HG02943 (cell line): Measurements from ENCODE around the gene SCYL1.

Experiments used
- ATAC-seq: cut with Tn5 transposase; IDR thresholded peaks from one replicate; pipeline ENCODE4 v1.9.1; 2021; ENCODE audit warnings: mild to moderate bottlenecking, low read depth, moderate library complexity; ENCODE audit not compliant: unreplicated experiment

The SCYL1 gene

DNA sequence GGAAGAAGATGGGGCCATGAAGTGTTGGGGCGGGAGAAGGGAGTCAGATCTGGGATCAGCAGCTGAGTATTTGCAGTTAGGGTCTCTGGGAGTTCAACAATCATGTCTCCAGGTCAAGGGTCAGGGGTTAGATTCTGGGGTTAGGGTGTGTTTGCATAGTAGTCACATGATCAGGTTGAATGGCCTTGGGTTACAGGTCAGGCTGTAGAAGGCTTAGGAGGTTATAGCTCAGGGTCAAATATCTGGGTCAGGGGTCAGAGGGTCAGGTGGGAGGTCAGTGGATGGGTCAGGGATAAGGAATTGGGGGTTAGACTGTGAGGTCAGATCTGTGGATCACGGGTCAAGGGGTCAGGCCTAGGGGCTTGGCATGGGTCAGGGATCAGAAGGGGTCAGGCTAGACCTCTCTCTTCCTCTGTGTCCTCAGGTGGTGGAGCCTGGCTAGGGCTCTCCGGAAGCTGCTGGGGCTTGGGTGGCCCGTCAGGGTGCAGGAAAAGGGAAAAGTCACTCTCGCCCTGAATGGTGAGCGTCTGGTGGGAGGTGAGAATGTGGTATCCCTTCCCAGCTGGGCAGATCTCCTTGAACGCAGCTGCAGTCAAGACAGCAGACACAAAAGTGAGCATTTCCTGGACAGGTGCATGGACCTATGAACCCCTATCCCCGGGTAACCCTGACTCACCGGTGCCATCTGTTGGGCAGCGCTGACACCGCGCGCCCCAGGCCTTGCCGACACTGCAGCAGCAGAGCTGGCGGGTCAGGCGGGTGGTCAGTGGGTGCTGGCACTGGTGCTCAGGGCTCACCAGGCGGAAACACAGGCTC lies 26.9 kb downstream of the SCYL1 start:
- no peak for ATAC-seq

DNA sequence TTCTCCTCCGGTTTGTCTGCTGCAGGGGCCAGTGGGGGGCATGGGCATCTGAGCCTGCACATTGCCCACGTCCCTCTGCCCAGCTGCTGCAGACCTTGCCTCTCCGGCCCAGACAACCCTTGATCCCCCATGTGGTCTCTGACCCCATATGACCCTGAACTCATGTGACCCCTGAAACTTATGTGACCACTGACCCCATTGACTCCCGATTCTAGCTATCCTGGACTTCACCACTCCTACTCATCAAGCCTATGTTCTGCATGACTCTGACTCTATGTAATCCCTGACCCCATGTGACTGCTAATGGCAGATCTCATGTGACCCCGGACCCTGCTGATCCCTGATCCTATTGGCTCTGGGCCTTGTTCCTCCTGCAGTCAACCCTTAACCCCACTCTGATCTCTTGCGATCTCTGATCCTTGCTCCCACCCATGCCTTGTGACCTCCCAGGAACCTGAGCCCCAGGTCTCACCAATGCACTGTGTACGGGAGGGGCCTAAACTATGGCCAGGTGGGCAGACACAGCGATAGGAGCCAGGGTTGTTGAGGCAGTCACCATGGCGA lies 27.6 kb downstream of the SCYL1 start:
- no peak for ATAC-seq

DNA sequence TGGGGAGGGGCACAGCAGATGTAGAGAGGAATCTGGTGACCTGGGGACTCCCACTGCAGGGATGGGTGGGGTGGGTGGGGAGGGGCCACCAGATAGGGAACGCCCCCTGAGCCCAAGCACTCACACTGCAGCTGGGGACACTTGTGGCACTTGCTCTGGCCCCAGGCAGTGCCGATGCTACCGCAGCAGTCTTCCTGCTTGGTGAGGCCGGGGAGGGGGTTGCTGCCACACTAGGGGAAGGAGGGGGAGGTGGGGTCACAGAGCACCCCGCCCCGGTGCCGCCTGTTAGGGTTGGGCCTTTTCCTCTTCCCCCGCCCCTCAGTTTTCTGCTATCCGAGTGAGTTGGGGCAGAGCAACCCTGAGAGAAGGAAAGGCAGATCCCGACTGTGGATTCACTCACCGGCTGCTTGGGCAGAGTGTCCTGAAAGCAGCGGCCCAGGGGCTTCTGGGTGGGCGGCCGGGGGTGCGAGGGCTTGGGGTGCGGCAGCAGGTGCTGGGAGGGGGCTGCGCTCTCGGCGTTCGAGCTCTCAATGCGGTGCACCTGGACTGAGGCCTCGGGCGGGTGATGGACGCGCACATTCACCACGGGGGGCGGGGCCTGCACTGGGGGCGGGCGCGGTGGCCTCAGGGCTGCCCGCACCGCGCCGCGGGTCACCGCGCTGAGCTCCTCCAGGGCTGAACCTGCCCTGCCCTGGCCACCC lies 28.6 kb downstream of the SCYL1 start:
- ATAC-seq = no peak

DNA sequence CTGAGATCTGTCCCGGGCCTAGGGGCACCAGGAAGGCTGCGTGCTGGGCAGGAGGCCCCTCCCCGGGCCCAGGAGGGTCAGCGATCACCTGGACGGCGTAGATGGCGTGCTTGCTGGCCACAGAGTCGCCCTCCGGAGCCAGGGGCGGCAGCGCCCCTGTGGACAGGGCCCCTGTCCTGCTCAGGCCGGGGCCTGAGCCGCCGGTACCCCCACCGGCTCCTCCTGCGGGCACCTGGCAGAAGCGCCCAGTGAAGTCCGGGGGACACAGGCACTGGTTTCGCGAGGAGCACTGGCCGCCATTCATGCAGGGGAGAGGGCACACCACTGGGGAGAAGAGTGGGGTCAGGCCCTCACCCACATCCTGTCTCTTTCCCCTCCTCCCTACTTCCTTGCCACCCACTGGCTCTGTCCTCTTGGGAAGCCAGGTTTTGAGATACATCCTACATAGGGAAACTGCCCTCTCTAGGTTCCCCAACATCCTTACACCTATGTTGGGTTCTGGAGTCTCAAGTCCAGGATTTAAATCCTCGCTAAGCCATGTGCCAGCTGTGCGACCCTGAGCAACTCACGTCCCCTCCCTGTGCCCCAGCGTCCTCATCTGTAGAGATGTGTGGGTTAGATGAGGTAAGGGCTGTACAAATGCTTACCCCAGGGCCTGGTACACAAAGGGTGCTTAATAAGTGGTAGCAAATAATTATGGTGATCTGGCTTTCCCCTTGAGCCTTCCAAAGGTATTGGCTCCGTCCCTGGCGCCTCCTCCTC lies 29.4 kb downstream of the SCYL1 start:
- no peak for ATAC-seq

GRCh38 chr11:65554842-65555430 lies 30.1 kb downstream of the SCYL1 start:
- no peak for ATAC-seq

- no peak for ATAC-seq
These were observed 30.9 kb downstream of the SCYL1 start for GRCh38 chr11:65555693-65556231.

DNA sequence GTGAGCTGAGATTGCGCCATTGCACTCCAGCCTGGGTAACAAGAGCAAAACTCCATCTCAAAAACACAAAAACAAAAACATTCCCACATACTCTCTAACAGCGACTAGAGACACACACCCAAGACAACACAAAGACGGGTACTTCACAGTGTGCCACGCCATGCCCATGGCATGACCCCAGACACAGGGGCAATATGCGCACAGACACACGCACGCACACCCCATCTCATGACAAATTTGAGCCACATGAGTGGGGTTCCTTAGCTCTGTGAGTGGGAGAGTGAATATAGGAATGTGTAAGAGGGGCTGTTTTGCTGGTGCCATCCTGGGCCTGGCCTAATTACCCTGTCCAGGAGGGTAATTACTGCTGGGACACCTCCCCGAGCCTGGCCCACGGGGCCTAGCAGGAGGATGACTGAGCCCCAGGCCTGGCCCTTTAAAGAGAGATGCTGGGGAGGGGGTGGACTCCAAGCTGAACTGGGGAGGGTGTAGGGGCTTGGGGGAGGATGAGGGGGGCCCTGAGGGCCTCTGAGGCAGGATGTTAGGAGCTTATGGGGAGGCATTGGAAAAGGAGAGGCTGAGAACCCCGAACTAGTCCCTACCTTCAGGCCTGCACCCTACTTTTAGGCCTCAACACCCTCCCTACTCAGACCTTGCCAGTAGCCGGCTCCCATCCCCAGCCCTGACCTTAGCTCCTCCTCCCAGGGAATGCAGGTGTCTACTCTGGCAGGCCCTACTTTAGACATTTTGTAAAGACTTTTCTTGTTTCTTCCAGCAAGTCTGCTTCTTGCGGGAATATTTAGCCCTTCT lies 31.8 kb downstream of the SCYL1 start:
- ATAC-seq = no peak

DNA sequence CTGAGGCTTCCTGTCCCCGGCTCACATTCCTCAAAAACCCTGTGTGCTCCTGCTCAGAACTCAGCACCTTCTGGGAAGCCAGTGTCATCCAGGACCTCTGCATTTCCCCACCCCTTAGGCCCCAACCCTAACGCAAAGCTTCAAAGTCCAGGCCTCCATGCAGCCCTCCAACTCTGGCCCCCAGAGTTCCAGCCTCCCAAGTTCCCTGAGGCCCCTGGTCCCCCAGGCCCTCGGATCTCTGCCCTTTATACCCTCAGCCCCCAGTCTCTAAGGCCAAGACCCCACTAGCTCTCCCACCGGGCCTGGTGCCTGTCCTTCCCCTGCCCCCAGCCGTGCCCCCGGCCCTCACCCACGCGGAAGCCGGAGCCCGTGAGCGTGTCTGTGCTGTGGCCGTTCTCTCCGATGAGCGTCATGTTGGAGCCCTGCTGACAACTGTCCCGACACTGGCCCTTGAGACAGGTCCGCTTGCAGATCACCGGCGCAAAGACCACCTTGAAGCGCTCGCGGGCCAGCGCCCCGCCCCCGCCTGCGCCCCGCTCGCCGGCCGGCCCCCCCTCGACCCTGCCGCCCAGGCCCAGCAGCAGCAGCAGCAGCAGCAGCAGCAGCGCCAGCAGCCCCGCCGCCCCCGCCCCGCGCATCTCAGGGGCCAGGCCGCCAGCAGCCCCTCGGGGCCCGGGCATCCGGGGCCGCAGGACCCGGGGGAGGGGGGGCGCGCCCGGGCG lies 32.6 kb downstream of the SCYL1 start:
- ATAC-seq = no peak

DNA sequence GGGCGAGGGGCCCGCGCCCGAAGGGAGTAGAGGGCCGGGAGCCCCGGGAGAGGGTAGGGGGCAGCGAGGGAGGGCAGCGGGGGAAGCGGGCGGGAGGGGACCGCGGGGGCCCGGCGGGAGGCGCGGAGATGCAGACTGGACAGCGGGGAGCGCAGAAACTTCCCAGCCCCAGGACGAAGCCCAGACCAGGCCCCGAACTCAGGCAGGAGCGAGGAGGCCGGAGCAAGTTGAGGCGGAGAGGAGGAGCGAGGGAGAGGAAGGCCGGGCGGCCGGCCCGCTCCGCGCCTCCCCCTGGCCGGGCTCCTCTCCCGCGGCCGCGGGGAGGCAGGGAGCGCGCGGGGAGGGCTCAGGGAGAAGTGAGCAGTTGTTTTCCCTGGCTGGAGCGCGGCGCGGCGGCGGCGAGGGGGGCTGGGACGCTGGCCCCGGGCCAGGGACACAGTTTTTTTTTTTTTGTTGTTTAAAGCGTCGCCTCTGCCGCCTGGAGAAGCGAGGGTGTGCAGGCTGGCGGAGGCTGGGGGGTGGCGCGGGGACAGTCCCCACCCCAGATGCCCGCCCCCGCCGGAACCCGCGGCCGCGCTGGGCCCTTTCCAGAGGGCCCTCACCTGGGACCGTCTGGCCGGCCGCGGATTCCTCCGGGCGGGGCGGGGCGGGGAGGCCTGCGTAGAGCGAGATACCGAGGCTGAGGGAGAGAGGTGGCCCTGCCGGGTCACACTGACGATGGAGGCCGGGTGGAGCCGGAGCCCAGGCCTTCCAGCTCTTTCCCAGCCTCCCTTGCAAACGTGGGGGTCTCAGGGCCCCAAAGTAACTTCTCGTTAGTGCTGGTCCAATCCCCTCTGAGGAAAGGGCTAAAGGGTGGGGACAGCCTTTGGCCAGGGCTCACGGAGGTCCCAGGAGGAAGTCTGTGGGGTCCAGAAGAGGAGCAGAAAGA lies 33.4 kb downstream of the SCYL1 start, which contains the start of gene LTBP3:
TSS of gene LTBP3 (minus strand) at position 358 of the 928 bp plus-strand sequence. CDS start 400 bp downstream, outside the sequence.
- no peak for ATAC-seq

DNA sequence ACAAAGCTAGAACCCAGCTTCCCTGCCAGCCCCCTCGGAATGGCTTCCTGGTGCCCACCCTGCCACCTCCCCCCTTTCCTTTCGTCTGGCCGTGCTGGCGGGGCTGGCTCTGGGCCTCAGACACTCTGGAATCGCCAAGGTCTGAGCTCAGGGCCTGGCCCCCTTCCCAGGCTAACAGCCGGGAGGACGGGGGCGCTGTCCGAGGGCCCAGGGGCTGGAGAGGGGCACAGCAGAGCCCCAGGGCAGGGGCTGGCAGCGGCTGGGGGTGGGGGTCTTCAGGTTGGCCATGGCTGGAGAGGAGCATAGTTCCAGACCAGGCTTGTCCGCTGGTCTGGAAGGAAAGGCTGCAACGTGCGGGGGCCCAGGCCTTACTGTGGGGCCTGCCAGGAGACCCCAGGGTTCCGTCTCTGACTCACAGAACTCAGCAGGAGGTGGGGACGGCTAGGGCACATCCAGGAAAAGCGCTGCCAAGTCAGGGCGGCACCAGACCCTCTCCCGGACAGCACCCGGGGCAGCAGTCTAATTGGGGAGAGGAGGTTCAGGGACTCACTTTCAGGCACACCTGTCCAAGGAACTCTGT lies 34.1 kb downstream of the SCYL1 start:
- ATAC-seq = no peak

DNA sequence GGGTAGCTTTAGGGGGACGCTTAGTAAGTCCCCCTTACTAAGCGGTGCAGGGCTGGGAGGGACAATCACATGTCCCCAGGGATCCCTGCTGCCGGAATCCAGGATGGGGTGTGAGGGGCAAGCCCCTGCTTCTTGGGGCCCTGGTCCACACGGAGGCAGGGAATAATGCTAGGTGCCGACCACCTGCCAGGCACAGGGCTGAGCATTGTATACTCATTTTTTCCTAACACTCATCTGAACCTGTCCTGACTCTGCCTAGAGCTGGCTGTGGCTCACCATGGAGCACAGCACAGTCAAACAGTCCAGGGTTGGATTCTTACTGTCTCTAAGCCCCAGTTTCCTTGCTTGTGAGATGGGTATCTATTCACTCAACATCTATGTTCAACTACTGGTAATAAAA lies 34.7 kb downstream of the SCYL1 start:
- ATAC-seq = no peak

- ATAC-seq = no peak
These were observed 35.2 kb downstream of the SCYL1 start for GRCh38 chr11:65559951-65560537.

- ATAC-seq = no peak
These were observed 35.9 kb downstream of the SCYL1 start for GRCh38 chr11:65560555-65561418.

DNA sequence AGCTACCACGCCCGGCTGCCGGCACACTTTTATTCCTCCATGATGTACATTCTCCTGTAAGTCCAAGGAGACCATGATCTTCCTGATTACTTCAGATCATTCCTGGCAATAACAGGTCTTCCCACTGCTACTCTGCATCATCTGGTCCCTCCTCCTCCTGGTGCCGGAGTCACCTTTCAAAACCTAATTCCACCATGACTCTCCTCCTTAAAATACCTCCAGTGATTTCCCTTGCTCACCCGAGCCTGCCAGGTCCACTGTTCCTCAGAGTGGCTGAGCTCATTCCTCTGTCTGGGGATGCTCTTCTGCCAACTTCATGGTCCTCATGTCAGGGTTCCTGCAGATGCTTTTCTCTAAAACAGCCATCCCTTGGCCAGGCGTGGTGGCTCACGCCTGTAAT lies 37.1 kb downstream of the SCYL1 start:
- ATAC-seq = no peak

GRCh38 chr11:65562788-65563187 lies 37.9 kb downstream of the SCYL1 start:
- ATAC-seq = no peak

DNA sequence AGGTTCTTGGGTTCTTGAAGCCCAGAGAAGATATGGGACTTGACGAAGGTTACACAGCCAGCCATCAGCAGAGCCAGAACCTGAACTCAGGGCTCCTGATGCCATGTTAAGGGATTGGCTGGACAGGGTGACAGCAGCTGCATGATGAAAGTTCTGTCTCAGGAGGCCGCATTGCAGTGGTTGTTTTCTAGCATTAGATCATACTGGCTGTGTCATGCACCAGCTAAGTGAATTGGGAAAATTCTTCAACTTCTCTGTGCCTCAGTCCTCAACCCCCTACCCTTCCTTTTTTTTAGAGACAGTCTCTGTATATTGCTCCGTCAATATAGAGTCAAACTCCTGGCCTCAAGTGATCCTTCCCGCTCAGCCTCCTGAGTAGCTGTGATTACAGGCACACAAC lies 38.7 kb downstream of the SCYL1 start:
- ATAC-seq = no peak
